ENCODE data around the gene DNAH3.
A peak's percentile ranks its signal among the peaks of the same experiment; 100 is the strongest.
"Not testable (repeated sequence)": the region's sequence is repeated elsewhere in the genome, so short reads cannot be mapped to it uniquely, and the experiment has no call there.

Gene DNAH3

GRCh38 chr16:21152160-21153030 is 1.7 kb upstream of the DNAH3 start:
- H3K4me1 ChIP-seq (ENCODE audit: control insufficient read depth, insufficient read depth, low read length); H3K27me3 ChIP-seq (ENCODE audit: control insufficient read depth, insufficient read depth, low read length); H3K36me3 ChIP-seq (ENCODE audit: control insufficient read depth, insufficient read depth, low read length); H3K4me3 ChIP-seq (ENCODE audit: low read length); H3K27ac ChIP-seq (ENCODE audit: low read depth, low read length); H3K9ac ChIP-seq (ENCODE audit: low read length): not testable (repeated sequence)

GRCh38 chr16:21145738-21146137 is 4.9 kb downstream of the DNAH3 start:
- Histone ChIP-seq H3K9ac (ENCODE audit: low read length) (no peak overlapping the region), H3K27me3 (ENCODE audit: control insufficient read depth, insufficient read depth, low read length) (no peaks in the 10 kb centered on the region), H3K27ac (ENCODE audit: low read depth, low read length) (no peak overlapping the region), H3K36me3 (ENCODE audit: control insufficient read depth, insufficient read depth, low read length) (no peaks in the 10 kb centered on the region), H3K4me3 (ENCODE audit: low read length) (no peak overlapping the region), H3K4me1 (ENCODE audit: control insufficient read depth, insufficient read depth, low read length) (no peaks in the 10 kb centered on the region)

GRCh38 chr16:21134053-21134452 is 16.6 kb downstream of the DNAH3 start:
- Histone ChIP-seq H3K27ac (ENCODE audit: low read depth, low read length) (no peak overlapping the region), H3K9ac (ENCODE audit: low read length) (no peak overlapping the region), H3K4me1 (ENCODE audit: control insufficient read depth, insufficient read depth, low read length) (no peaks in the 10 kb centered on the region), H3K27me3 (ENCODE audit: control insufficient read depth, insufficient read depth, low read length) (peaks cover 2% of the 10 kb centered on the region), H3K4me3 (ENCODE audit: low read length) (no peak overlapping the region), H3K36me3 (ENCODE audit: control insufficient read depth, insufficient read depth, low read length) (no peaks in the 10 kb centered on the region)

GRCh38 chr16:21130811-21131210 is 19.8 kb downstream of the DNAH3 start:
- H3K27me3 ChIP-seq (ENCODE audit: control insufficient read depth, insufficient read depth, low read length), result no peaks in the 10 kb centered on the region
- no peak overlapping the region for H3K9ac ChIP-seq (ENCODE audit: low read length)
- H3K4me1 ChIP-seq (ENCODE audit: control insufficient read depth, insufficient read depth, low read length), result no peaks in the 10 kb centered on the region
- H3K4me3 ChIP-seq (ENCODE audit: low read length), result no peak overlapping the region
- no peak overlapping the region for H3K27ac ChIP-seq (ENCODE audit: low read depth, low read length)
- no peaks in the 10 kb centered on the region for H3K36me3 ChIP-seq (ENCODE audit: control insufficient read depth, insufficient read depth, low read length)

- no peak overlapping the region for H3K9ac ChIP-seq (ENCODE audit: low read length)
- no peaks in the 10 kb centered on the region for H3K4me1 ChIP-seq (ENCODE audit: control insufficient read depth, insufficient read depth, low read length)
- H3K27ac ChIP-seq (ENCODE audit: low read depth, low read length), result no peak overlapping the region
- no peak overlapping the region for H3K4me3 ChIP-seq (ENCODE audit: low read length)
- H3K36me3 ChIP-seq (ENCODE audit: control insufficient read depth, insufficient read depth, low read length), result no peaks in the 10 kb centered on the region
- no peaks in the 10 kb centered on the region for H3K27me3 ChIP-seq (ENCODE audit: control insufficient read depth, insufficient read depth, low read length)
Measured at GRCh38 chr16:21128991-21129390, 21.7 kb downstream of the DNAH3 start.

- no peaks in the 10 kb centered on the region for H3K4me1 ChIP-seq (ENCODE audit: control insufficient read depth, insufficient read depth, low read length)
- no peak overlapping the region for H3K4me3 ChIP-seq (ENCODE audit: low read length)
- no peaks in the 10 kb centered on the region for H3K27me3 ChIP-seq (ENCODE audit: control insufficient read depth, insufficient read depth, low read length)
- H3K27ac ChIP-seq (ENCODE audit: low read depth, low read length), result no peak overlapping the region
- no peaks in the 10 kb centered on the region for H3K36me3 ChIP-seq (ENCODE audit: control insufficient read depth, insufficient read depth, low read length)
- H3K9ac ChIP-seq (ENCODE audit: low read length), result no peak overlapping the region
Measured at GRCh38 chr16:21126518-21126917, 24.1 kb downstream of the DNAH3 start.

- no peaks in the 10 kb centered on the region for H3K36me3 ChIP-seq (ENCODE audit: control insufficient read depth, insufficient read depth, low read length)
- no peak overlapping the region for H3K9ac ChIP-seq (ENCODE audit: low read length)
- no peak overlapping the region for H3K27ac ChIP-seq (ENCODE audit: low read depth, low read length)
- H3K27me3 ChIP-seq (ENCODE audit: control insufficient read depth, insufficient read depth, low read length), result no peaks in the 10 kb centered on the region
- no peaks in the 10 kb centered on the region for H3K4me1 ChIP-seq (ENCODE audit: control insufficient read depth, insufficient read depth, low read length)
- H3K4me3 ChIP-seq (ENCODE audit: low read length), result no peak overlapping the region
Measured at GRCh38 chr16:21125191-21125590, 25.5 kb downstream of the DNAH3 start.

GRCh38 chr16:21120976-21121520 is 29.6 kb downstream of the DNAH3 start:
- Histone ChIP-seq H3K27ac (ENCODE audit: low read depth, low read length) (no peak overlapping the region), H3K4me3 (ENCODE audit: low read length) (no peak overlapping the region), H3K27me3 (ENCODE audit: control insufficient read depth, insufficient read depth, low read length) (no peaks in the 10 kb centered on the region), H3K36me3 (ENCODE audit: control insufficient read depth, insufficient read depth, low read length) (no peaks in the 10 kb centered on the region), H3K9ac (ENCODE audit: low read length) (no peak overlapping the region), H3K4me1 (ENCODE audit: control insufficient read depth, insufficient read depth, low read length) (no peaks in the 10 kb centered on the region)

GRCh38 chr16:21117567-21117966 is 33.1 kb downstream of the DNAH3 start:
- no peaks in the 10 kb centered on the region for H3K27me3 ChIP-seq (ENCODE audit: control insufficient read depth, insufficient read depth, low read length)
- H3K4me1 ChIP-seq (ENCODE audit: control insufficient read depth, insufficient read depth, low read length), result no peaks in the 10 kb centered on the region
- no peak overlapping the region for H3K4me3 ChIP-seq (ENCODE audit: low read length)
- no peaks in the 10 kb centered on the region for H3K36me3 ChIP-seq (ENCODE audit: control insufficient read depth, insufficient read depth, low read length)
- no peak overlapping the region for H3K9ac ChIP-seq (ENCODE audit: low read length)
- no peak overlapping the region for H3K27ac ChIP-seq (ENCODE audit: low read depth, low read length)

- Histone ChIP-seq H3K27ac (ENCODE audit: low read depth, low read length) (no peak overlapping the region), H3K9ac (ENCODE audit: low read length) (no peak overlapping the region), H3K36me3 (ENCODE audit: control insufficient read depth, insufficient read depth, low read length) (no peaks in the 10 kb centered on the region), H3K4me3 (ENCODE audit: low read length) (peak overlapping the region; percentile 19), H3K27me3 (ENCODE audit: control insufficient read depth, insufficient read depth, low read length) (no peaks in the 10 kb centered on the region), H3K4me1 (ENCODE audit: control insufficient read depth, insufficient read depth, low read length) (no peaks in the 10 kb centered on the region)
Measured at GRCh38 chr16:21116148-21116693, 34.4 kb downstream of the DNAH3 start.

- not testable (repeated sequence) for H3K4me3 ChIP-seq (ENCODE audit: low read length); H3K9ac ChIP-seq (ENCODE audit: low read length); H3K27me3 ChIP-seq (ENCODE audit: control insufficient read depth, insufficient read depth, low read length); H3K4me1 ChIP-seq (ENCODE audit: control insufficient read depth, insufficient read depth, low read length); H3K36me3 ChIP-seq (ENCODE audit: control insufficient read depth, insufficient read depth, low read length); H3K27ac ChIP-seq (ENCODE audit: low read depth, low read length)
Measured at GRCh38 chr16:21115551-21115950, 35.1 kb downstream of the DNAH3 start.

GRCh38 chr16:21103941-21104860 is 46.4 kb downstream of the DNAH3 start:
- Histone ChIP-seq H3K36me3 (ENCODE audit: control insufficient read depth, insufficient read depth, low read length) (no peaks in the 10 kb centered on the region), H3K27me3 (ENCODE audit: control insufficient read depth, insufficient read depth, low read length) (no peaks in the 10 kb centered on the region), H3K4me3 (ENCODE audit: low read length) (no peak overlapping the region), H3K9ac (ENCODE audit: low read length) (no peak overlapping the region), H3K27ac (ENCODE audit: low read depth, low read length) (no peak overlapping the region), H3K4me1 (ENCODE audit: control insufficient read depth, insufficient read depth, low read length) (no peaks in the 10 kb centered on the region)

Data from rectal smooth muscle tissue (tissue), 1 donor.